Tibial artery (tissue), 4 donors: ENCODE data around the gene GSAP.

Experiments used
- DNase-seq, 2 donors: peaks; one replicate each; pipeline ENCODE4 v3.0.0-alpha.2; 2019
- H3K27ac ChIP-seq, 2 donors: fragments of 200-600 bp; sonication (generic) in 1 of 2; 1 replicate in 1 of 2; 2 replicates in 1 of 2; pipeline ENCODE4 v1.5.1; 2018 to 2019; ENCODE audit warnings: mild to moderate bottlenecking in 1 of 2
- H3K27me3 ChIP-seq, 2 donors: fragments of 200-600 bp; sonication (generic) in 1 of 2; one replicate each; pipeline versions ENCODE4 v1.5.1 to v1.6.0; 2016 to 2019
- H3K36me3 ChIP-seq, 3 donors: fragments of 200-600 bp; sonication (generic) in 2 of 3; one replicate each; pipeline ENCODE4 v1.5.1; 2016 to 2019; ENCODE audit warnings: mild to moderate bottlenecking in 2 of 3
- H3K4me1 ChIP-seq, 4 donors: fragments of 200-600 bp; sonication (generic) in 2 of 4; 1 replicate in 3 of 4; 2 replicates in 1 of 4; pipeline ENCODE4 v1.5.1; 2016 to 2019
- H3K4me3 ChIP-seq, 2 donors: fragments of 200-600 bp; sonication (generic) in 1 of 2; 1 replicate in 1 of 2; 2 replicates in 1 of 2; pipeline ENCODE4 v1.5.1; 2018 to 2019; ENCODE audit warnings: mild to moderate bottlenecking in 2 of 2
- H3K9me3 ChIP-seq, 3 donors: fragments of 200-600 bp; sonication (generic) in 1 of 3; one replicate each; pipeline ENCODE4 v1.5.1; 2016 to 2019
- CTCF ChIP-seq, 2 experiments: fragments of 200-600 bp in 1 of 2; fragments of 450-650 bp in 1 of 2; IDR thresholded peaks; one replicate each; pipeline ENCODE4 v1.5.1; 2017 to 2019; ENCODE audit warnings: antibody characterized with exemption in 2 of 2, mild to moderate bottlenecking in 1 of 2, moderate library complexity in 1 of 2
- intact Hi-C: fragments of 100-400 bp; cut with DNase I; formaldehyde crosslinking; loops from one replicate; pipeline ENCODE4 v1.15.0; 2023; ENCODE audit warnings: low total_unique reads

Gene GSAP

GRCh38 chr7:77293046-77293445, 123.1 kb downstream of the GSAP start:
- intact Hi-C loops = no loop called here
- Histone ChIP-seq H3K4me1 (peaks cover 0 to 5% (median 0%) of the 10 kb centered on the region in 4 donors), H3K36me3 (peaks cover 21 to 38% (median 25%) of the 10 kb centered on the region in 3 donors), H3K9me3 (no peaks in the 10 kb centered on the region), H3K4me3 (no peak overlapping the region), H3K27ac (no peak overlapping the region), H3K27me3 (no peaks in the 10 kb centered on the region)
- TF ChIP-seq CTCF (IDR thresholded peaks at IDR 0.05) = no peak
- no peak for DNase-seq

GRCh38 chr7:77290425-77290824, 125.7 kb downstream of the GSAP start:
- no peaks in the 10 kb centered on the region for H3K27me3 ChIP-seq
- intact Hi-C loops = no loop called here
- DNase-seq = no peak
- H3K36me3 ChIP-seq = peaks cover 4 to 45% (median 21%) of the 10 kb centered on the region in 3 donors
- no peaks in the 10 kb centered on the region for H3K9me3 ChIP-seq
- H3K4me1 ChIP-seq = peaks cover 0 to 12% (median 0%) of the 10 kb centered on the region in 4 donors
- no peak overlapping the region for H3K4me3 ChIP-seq
- TF ChIP-seq CTCF (IDR thresholded peaks at IDR 0.05) = no peak
- no peak overlapping the region for H3K27ac ChIP-seq

- Histone ChIP-seq H3K36me3 (peaks cover 0 to 43% (median 20%) of the 10 kb centered on the region in 3 donors), H3K4me3 (no peak overlapping the region), H3K27me3 (no peaks in the 10 kb centered on the region), H3K4me1 (peaks cover 0 to 18% (median 2%) of the 10 kb centered on the region in 4 donors), H3K27ac (no peak overlapping the region), H3K9me3 (no peaks in the 10 kb centered on the region)
- TF ChIP-seq CTCF (IDR thresholded peaks at IDR 0.05) = no peak
- intact Hi-C loops = no loop called here
- DNase-seq = no peak
These were observed 126.8 kb downstream of the GSAP start for GRCh38 chr7:77289387-77289786.

- intact Hi-C loops = no loop called here
- H3K27ac ChIP-seq = no peak overlapping the region
These were observed 127.4 kb downstream of the GSAP start for GRCh38 chr7:77288676-77289320.

GRCh38 chr7:77284616-77285015, 131.5 kb downstream of the GSAP start:
- intact Hi-C loops = no loop called here
- Histone ChIP-seq H3K27ac (no peak overlapping the region), H3K4me3 (no peak overlapping the region)

More at GRCh38 chr7:77288676-77289320, 127.4 kb downstream of the GSAP start:
- no peak for DNase-seq
- H3K27me3 ChIP-seq = no peaks in the 10 kb centered on the region
- no peaks in the 10 kb centered on the region for H3K9me3 ChIP-seq
- TF ChIP-seq CTCF (IDR thresholded peaks at IDR 0.05) = no peak
- H3K4me3 ChIP-seq = no peak overlapping the region
- peaks cover 0 to 37% (median 18%) of the 10 kb centered on the region in 3 donors for H3K36me3 ChIP-seq
- H3K4me1 ChIP-seq = peaks cover 0 to 18% (median 5%) of the 10 kb centered on the region in 4 donors

More at GRCh38 chr7:77284616-77285015, 131.5 kb downstream of the GSAP start:
- Histone ChIP-seq H3K4me1 (peaks cover 0 to 53% (median 27%) of the 10 kb centered on the region in 4 donors), H3K27me3 (no peaks in the 10 kb centered on the region), H3K9me3 (no peaks in the 10 kb centered on the region), H3K36me3 (peaks cover 0 to 21% (median 9%) of the 10 kb centered on the region in 3 donors)
- no peak for TF ChIP-seq CTCF (IDR thresholded peaks at IDR 0.05)
- no peak for DNase-seq
